WERI-Rb-1 (cell line): ENCODE measurements around the gene CREB3L4.

Experiments used
- DNase-seq: peaks from one replicate; pipeline ENCODE4 v3.0.0-alpha.2; 2020
- H3K27ac ChIP-seq: fragments of 250-450 bp; sonication (Bioruptor Pico); 2 replicates; pipeline ENCODE4 v1.5.1; 2020; ENCODE audit warnings: mild to moderate bottlenecking, moderate library complexity
- H3K27me3 ChIP-seq: fragments of 250-450 bp; sonication (Bioruptor Pico); 2 replicates; pipeline ENCODE4 v1.5.1; 2021; ENCODE audit warnings: mild to moderate bottlenecking, low read depth, moderate library complexity; ENCODE audit not compliant: insufficient read depth, severe bottlenecking
- H3K36me3 ChIP-seq: fragments of 250-450 bp; sonication (Bioruptor Pico); 2 replicates; pipeline ENCODE4 v1.5.1; 2020; ENCODE audit warnings: mild to moderate bottlenecking, moderate library complexity
- H3K4me3 ChIP-seq: 2 replicates; pipeline ENCODE4 v1.5.1; 2011; ENCODE audit warnings: low read depth, mild to moderate bottlenecking, control low read depth, low read length
- H3K9me3 ChIP-seq: fragments of 250-450 bp; sonication (Bioruptor Pico); 2 replicates; pipeline ENCODE4 v1.5.1; 2021; ENCODE audit warnings: mild to moderate bottlenecking, moderate library complexity; ENCODE audit not compliant: severe bottlenecking
- TF ChIP-seq, protein P1 (sequence below): IDR thresholded peaks from 2 replicates; pipeline ENCODE4 v1.5.1; 2011; ENCODE audit warnings: low read depth, mild to moderate bottlenecking, control low read depth, inconsistent platforms, low read length

The CREB3L4 gene

DNA sequence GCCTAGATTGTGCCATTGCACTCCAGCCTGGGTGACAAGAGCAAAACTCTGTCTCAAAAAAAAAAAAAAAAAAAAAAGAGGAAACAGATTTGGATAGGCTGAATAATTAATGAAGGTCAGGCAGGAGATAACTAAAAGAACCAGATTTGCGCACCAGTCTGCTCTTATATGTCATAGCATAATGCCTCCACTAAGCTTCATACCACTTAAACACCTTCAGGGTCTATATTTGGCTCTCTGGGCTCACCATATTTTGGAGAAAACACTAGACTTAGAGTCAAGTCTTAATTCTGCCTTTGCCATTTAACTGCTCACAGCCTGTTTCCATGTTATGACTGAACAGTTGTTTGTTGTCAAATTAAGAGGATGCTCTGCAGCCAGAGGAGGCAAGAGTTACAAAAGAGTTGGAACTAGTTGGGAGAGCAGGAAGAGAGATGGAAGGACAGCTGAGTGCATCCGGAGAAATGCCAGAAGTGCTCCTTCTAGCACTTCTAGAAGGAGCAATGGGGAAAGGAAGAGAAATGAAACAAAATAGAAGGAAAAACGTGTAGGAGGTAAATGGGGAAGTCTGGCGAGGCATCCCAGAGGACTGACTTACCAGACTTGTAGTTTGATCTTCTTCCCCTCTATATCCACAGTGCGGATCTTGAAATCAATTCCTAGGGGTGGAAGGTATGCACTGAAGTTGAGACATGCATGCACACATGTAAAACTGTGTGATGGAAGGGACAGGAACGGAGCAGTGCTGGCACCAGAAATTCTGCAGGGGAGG, 16.6 kb downstream of the CREB3L4 start:
- H3K36me3 ChIP-seq, result no peaks in the 10 kb centered on the region

DNA sequence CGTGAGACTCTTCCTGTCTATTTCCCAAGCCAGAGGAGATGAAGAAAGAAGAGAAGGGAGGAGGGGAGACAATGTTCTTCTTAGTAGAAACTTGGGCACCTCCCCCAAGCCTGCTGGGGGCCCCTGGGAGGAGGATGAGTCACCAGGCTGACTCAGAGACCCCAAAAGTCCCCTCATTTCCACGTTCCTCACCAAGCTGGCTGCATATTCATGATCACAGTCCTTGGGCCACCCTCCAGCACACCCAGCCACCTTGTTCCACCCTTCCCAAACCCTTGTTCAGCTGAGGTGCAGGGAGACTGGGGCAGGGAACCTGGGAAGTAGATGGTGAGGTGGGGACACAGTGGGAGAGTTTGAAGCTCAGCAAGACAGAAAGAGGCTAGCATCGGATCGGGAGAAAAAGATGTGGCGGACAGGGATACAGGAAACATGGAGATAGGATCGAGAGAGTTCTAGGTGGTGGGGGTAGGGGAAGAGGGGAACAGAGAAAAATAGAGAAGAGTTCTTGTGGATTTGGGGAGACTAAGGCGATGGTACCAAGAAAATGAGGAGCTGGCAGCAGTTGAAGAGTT, 17.7 kb downstream of the CREB3L4 start:
- Histone ChIP-seq H3K9me3 (peaks cover 5% of the 10 kb centered on the region), H3K36me3 (peaks cover 4% of the 10 kb centered on the region; the same call in 1 of the 2 replicates), H3K4me3 (no peak overlapping the region)

More for the DNA sequence above, 16.6 kb downstream of the CREB3L4 start:
- no peak for DNase-seq
- TF ChIP-seq, protein P1, sequence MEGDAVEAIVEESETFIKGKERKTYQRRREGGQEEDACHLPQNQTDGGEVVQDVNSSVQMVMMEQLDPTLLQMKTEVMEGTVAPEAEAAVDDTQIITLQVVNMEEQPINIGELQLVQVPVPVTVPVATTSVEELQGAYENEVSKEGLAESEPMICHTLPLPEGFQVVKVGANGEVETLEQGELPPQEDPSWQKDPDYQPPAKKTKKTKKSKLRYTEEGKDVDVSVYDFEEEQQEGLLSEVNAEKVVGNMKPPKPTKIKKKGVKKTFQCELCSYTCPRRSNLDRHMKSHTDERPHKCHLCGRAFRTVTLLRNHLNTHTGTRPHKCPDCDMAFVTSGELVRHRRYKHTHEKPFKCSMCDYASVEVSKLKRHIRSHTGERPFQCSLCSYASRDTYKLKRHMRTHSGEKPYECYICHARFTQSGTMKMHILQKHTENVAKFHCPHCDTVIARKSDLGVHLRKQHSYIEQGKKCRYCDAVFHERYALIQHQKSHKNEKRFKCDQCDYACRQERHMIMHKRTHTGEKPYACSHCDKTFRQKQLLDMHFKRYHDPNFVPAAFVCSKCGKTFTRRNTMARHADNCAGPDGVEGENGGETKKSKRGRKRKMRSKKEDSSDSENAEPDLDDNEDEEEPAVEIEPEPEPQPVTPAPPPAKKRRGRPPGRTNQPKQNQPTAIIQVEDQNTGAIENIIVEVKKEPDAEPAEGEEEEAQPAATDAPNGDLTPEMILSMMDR, result no peak
- no peak overlapping the region for H3K27ac ChIP-seq
- H3K4me3 ChIP-seq, result no peak overlapping the region
- no peaks in the 10 kb centered on the region for H3K9me3 ChIP-seq
- no peaks in the 10 kb centered on the region for H3K27me3 ChIP-seq

DNA sequence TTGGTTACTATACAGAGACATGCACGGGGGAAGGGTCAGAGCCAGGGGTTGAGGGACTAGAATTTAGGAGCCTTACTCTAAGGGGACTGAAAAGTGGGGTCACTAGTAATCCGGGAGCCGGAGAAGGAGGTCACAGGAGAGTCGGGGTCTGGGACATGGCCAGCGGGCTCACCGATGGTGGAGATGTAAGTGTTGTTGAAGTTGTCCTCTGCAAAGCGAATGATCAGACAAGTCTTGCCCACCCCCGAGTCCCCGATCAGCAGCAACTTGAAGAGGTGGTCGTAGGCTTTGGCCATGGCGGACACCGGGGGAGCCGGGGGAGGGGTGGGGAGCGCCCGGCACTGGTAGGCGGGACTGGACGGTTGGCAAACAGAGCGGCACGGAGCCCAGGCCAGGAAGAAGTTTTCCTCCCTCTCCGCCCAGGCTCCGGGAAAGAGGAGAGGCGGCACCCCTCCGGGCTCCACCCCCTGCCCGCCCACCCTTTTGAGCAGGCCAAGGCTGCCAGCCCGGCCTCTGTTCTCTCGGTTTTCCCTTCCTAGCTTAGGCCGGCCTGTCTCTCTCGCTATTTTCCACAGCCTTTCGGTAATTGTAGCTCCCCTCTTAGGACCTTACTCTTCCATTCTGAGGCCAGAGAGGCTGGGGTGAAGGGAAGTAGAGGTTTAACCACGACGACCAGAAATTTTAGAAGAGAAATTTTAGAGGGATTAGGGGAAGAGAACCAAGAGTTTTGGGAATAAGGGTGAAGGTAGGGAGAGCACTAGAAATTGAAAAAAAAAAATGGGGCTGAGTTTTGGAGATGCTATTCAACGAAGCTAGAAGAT, 18.4 kb downstream of the CREB3L4 start, which contains the start of gene RAB13:
Gene RAB13 (minus strand): TSS at position 399 of the 821 bp plus-strand sequence. CDS start 103 bp downstream, at position 296.
- peaks cover 5% of the 10 kb centered on the region for H3K9me3 ChIP-seq
- TF ChIP-seq, protein P1, result no peak
- peak; percentile 60 for DNase-seq
- no peak within 1 kb of the TSS for H3K4me3 ChIP-seq
- H3K27ac ChIP-seq, result peak within 1 kb of the TSS; percentile 33
- H3K36me3 ChIP-seq, result peaks cover 9% of the 10 kb centered on the region
- no peaks in the 10 kb centered on the region for H3K27me3 ChIP-seq

More for the DNA sequence above, 17.7 kb downstream of the CREB3L4 start:
- TF ChIP-seq, protein P1, result no peak
- no peak overlapping the region for H3K27ac ChIP-seq
- DNase-seq, result no peak
- H3K27me3 ChIP-seq, result no peaks in the 10 kb centered on the region

DNA sequence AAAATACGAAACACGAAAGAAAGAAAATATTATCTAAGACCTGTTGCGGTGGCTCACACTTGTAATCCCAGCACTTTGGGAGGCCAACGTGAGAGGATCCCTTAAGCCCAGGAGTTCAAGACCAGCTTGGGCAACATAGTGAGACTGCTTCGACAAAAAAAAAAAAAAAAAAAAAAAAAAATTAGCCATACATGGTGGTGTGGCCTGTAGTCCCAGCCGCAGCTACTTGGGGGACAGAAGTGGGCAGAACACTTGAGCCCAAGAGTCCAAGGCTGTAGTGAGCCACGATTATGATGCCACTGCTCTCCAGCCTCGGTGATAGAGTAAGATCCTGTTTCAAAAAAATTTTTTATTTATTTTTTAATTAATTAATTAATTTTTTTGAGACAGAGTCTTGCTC, 19.9 kb downstream of the CREB3L4 start:
- no peak overlapping the region for H3K4me3 ChIP-seq
- H3K9me3 ChIP-seq, result peaks cover 5% of the 10 kb centered on the region
- TF ChIP-seq, protein P1, result no peak
- no peaks in the 10 kb centered on the region for H3K27me3 ChIP-seq
- peaks cover 24% of the 10 kb centered on the region for H3K36me3 ChIP-seq
- DNase-seq, result no peak
- no peak overlapping the region for H3K27ac ChIP-seq

DNA sequence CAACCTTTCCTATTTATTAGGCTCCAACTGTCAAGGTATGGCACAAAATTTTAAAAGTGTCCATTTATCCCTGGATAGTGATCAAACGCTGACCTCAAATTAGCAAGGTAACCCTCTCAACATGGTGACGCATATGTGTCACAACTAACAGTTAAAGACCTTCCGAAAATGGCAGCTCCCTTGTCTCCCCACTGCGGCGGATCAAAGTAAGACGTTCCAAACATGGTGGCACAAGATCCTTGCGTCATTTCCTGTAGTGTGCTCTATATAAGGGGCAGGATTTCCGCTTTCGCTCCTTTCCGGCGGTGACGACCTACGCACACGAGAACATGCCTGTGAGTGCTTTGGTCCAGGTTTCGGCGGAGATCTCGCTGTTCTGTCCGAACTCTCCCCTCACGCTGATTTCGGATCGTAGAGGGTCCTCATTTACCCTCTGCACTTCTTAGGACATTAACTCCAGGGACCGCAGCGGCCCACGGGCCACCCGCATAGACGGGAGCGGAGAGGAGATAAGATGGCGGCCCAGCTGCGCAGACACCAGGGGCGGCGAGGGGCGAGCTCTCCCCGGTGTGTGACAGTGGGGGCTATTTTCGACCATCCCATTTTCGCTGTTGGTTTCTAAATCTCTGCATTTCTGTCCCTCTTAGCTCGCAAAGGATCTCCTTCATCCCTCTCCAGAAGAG, 22.9 kb downstream of the CREB3L4 start, which contains the start of gene RPS27:
Gene RPS27 (plus strand): TSS at position 295 of the 683 bp plus-strand sequence. CDS start 35 bp downstream, at position 330.
- peaks cover 5% of the 10 kb centered on the region for H3K9me3 ChIP-seq
- H3K27me3 ChIP-seq, result no peaks in the 10 kb centered on the region
- peaks cover 54% of the 10 kb centered on the region for H3K36me3 ChIP-seq
- TF ChIP-seq, protein P1, result no peak
- DNase-seq, result peak; percentile 100
- peak within 1 kb of the TSS; percentile 77 for H3K4me3 ChIP-seq
- peak within 1 kb of the TSS; percentile 95 for H3K27ac ChIP-seq
